Psoas muscle (tissue), 8 donors: ENCODE data around the gene KRTAP5-8. TPM values are rescaled to one million over a fixed set of nuclear protein-coding genes. Genes with fewer than 3 reads are reported as not detected.
"Not testable (repeated sequence)": the region's sequence is repeated elsewhere in the genome, so short reads cannot be mapped to it uniquely, and the experiment has no call there.

Experiments
- ATAC-seq, 4 donors: fragments of 200-7000 bp; cut with Tn5 transposase; one replicate each; pipeline ENCODE4 v1.9.1; 2020; ENCODE audit warnings: moderate library complexity in 3 of 4, mild to moderate bottlenecking in 2 of 4
- DNase-seq, 2 donors: peaks; one replicate each; pipeline ENCODE4 v3.0.0-alpha.2; 2020
- H3K27ac ChIP-seq: fragments of 200-600 bp; one replicate; pipeline ENCODE4 v1.8.0; 2022
- H3K27me3 ChIP-seq, 3 donors: fragments of 200-600 bp in 1 of 3; one replicate each; pipeline versions ENCODE4 v1.6.1 to v1.8.0; 2013 to 2022; ENCODE audit warnings: low read length in 2 of 3, mild to moderate bottlenecking in 2 of 3, moderate library complexity in 1 of 3; ENCODE audit not compliant: insufficient read depth in 3 of 3
- H3K36me3 ChIP-seq, 2 donors: fragments of 200-600 bp in 1 of 2; one replicate each; pipeline versions ENCODE4 v1.6.1 to v1.8.0; 2013 to 2022; ENCODE audit warnings: low read depth in 1 of 2, mild to moderate bottlenecking in 1 of 2, moderate library complexity in 1 of 2; ENCODE audit not compliant: insufficient read depth in 1 of 2
- H3K4me1 ChIP-seq: fragments of 200-600 bp; one replicate; pipeline ENCODE4 v1.8.0; 2022
- H3K4me3 ChIP-seq: fragments of 200-600 bp; one replicate; pipeline ENCODE4 v1.8.0; 2022; ENCODE audit warnings: mild to moderate bottlenecking
- H3K9me3 ChIP-seq: fragments of 200-600 bp; one replicate; pipeline ENCODE4 v1.8.0; 2022
- WGBS, 3 donors: extraction: QIAGEN DNeasy Blood & Tissue Kit; methylation state at CpG; one replicate each; pipeline versions ENCODE4 v1.1.6 to v1.1.7; 2013; 5-methylcytosine and 5-hydroxymethylcytosine counted together
- intact Hi-C, 2 donors: fragments of 100-400 bp; cut with DNase I; formaldehyde crosslinking; loops; one replicate each; pipeline versions ENCODE4 v1.11.0 to v1.14.2; 2022
- polyA plus RNA-seq, 3 donors: library from polyadenylated mRNA; stranded (reverse); fragments of 200-250 nt; gene quantifications; one replicate each; pipeline ENCODE4 v1.2.3, GENCODE V29; 2013
- total RNA-seq, 4 donors: library from RNA; stranded (reverse); fragmentation: NEBNext Ultra II Directional in 2 of 4; extraction: Animal tissue kit (Norgen Biotek cat#: 25700) in 2 of 4; gene quantifications; one replicate each; pipeline versions ENCODE4 v1.2.1 to v1.2.4, GENCODE V29; 2021 to 2023
- TF ChIP-seq, protein P1 (sequence below): fragments of 200-600 bp; IDR thresholded peaks from one replicate; pipeline ENCODE4 v1.8.0; 2022; ENCODE audit warnings: antibody characterized with exemption
- donor health status: healthy with polysubstance abuse.
- donor health status: DM: no; HTN: no; CAD: no; lungs with moderate emphysema.
- donor health status: Bipolar disorder and iron deficiency.
- donor health status: healthy.
- donor health status: DM: yes; HTN: yes; CAD: no.
- donor health status: DM: no; HTN: no; CAD: no.
- donor health status: DM: no; HTN: no; CAD: no.
- donor health status: DM: yes; HTN: yes; CAD: no.

KRTAP5-8 gene
- total and polyA plus RNA-seq, 7 donors = not detected

DNA sequence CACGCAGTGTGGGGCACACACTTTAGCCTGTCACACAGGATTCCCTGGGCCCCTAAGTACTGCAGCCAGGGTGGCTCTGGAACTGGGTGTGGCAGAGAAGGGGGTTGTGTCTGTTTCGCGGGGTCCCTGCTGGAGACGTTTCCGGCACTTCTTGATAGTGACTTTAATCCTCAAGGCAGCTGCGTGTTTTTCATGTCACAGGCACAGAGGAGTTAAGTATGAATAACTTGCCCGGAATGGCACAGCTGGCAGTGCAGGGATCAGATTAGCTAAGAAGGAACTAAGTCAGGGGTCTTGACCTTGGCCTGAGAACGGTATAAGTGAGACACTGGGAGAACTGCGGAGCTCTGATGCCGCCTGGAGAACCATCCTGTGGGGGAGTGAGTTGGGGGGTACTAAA, 18.3 kb upstream of the KRTAP5-8 start:
- WGBS, 3 donors = 43 to 59% (median 51%) methylated on average over 10 of the region's 10 CpGs
- Histone ChIP-seq H3K36me3 (no peaks in the 10 kb centered on the region), H3K27ac (no peak overlapping the region), H3K4me1 (no peaks in the 10 kb centered on the region), H3K27me3 (no peaks in the 10 kb centered on the region), H3K9me3 (no peaks in the 10 kb centered on the region), H3K4me3 (no peak overlapping the region)
- DNase-seq = no peak
- ATAC-seq = no peak
- intact Hi-C loops = no loop called here
- TF ChIP-seq, protein P1, sequence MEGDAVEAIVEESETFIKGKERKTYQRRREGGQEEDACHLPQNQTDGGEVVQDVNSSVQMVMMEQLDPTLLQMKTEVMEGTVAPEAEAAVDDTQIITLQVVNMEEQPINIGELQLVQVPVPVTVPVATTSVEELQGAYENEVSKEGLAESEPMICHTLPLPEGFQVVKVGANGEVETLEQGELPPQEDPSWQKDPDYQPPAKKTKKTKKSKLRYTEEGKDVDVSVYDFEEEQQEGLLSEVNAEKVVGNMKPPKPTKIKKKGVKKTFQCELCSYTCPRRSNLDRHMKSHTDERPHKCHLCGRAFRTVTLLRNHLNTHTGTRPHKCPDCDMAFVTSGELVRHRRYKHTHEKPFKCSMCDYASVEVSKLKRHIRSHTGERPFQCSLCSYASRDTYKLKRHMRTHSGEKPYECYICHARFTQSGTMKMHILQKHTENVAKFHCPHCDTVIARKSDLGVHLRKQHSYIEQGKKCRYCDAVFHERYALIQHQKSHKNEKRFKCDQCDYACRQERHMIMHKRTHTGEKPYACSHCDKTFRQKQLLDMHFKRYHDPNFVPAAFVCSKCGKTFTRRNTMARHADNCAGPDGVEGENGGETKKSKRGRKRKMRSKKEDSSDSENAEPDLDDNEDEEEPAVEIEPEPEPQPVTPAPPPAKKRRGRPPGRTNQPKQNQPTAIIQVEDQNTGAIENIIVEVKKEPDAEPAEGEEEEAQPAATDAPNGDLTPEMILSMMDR = no peak

GRCh38 chr11:71525188-71525937, 12.5 kb upstream of the KRTAP5-8 start:
- H3K4me1 ChIP-seq = no peaks in the 10 kb centered on the region
- intact Hi-C loops = no loop called here
- no peaks in the 10 kb centered on the region for H3K9me3 ChIP-seq
- no peaks in the 10 kb centered on the region for H3K27me3 ChIP-seq
- 66 to 78% (median 67%) methylated on average over 3 of the region's 3 CpGs for WGBS, 3 donors
- H3K4me3 ChIP-seq = no peak overlapping the region
- TF ChIP-seq, protein P1 = no peak
- ATAC-seq (no peak), DNase-seq (no peak)
- no peak overlapping the region for H3K27ac ChIP-seq
- no peaks in the 10 kb centered on the region for H3K36me3 ChIP-seq

DNA sequence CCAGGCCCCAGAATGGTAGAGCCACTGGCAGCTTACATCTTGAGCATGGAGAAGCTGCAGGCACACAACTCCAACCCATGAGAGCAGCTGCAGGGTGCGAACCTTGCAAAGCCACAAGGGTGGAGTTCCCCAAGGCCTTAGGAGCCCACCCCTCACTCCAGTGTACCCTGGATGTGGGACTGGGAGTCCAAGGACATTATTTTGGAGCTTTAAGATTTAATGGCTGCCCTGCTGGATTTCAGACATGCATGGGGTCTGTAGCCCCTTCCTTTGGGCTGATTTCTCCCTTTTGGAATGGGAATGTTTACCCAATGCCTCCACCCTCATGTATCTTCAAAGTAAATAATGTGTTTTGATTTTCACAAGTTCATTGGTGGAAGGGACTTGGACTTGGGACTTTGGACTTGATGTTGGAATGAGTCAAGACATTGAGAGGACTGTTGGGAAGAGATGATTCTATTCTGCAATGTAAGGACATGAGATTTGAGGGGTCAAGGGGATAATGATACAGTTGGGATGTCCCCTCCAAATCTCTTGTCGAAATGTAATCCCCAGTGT, 11.8 kb upstream of the KRTAP5-8 start:
- TF ChIP-seq, protein P1 = no peak
- no peak overlapping the region for H3K27ac ChIP-seq
- no peak overlapping the region for H3K4me3 ChIP-seq
- 90 to 94% (median 93%) methylated on average over 2 of the region's 2 CpGs for WGBS, 3 donors
- ATAC-seq = no peak
- DNase-seq = no peak
- no peaks in the 10 kb centered on the region for H3K27me3 ChIP-seq
- no peaks in the 10 kb centered on the region for H3K9me3 ChIP-seq
- intact Hi-C loops = no loop called here
- no peaks in the 10 kb centered on the region for H3K36me3 ChIP-seq
- no peaks in the 10 kb centered on the region for H3K4me1 ChIP-seq

DNA sequence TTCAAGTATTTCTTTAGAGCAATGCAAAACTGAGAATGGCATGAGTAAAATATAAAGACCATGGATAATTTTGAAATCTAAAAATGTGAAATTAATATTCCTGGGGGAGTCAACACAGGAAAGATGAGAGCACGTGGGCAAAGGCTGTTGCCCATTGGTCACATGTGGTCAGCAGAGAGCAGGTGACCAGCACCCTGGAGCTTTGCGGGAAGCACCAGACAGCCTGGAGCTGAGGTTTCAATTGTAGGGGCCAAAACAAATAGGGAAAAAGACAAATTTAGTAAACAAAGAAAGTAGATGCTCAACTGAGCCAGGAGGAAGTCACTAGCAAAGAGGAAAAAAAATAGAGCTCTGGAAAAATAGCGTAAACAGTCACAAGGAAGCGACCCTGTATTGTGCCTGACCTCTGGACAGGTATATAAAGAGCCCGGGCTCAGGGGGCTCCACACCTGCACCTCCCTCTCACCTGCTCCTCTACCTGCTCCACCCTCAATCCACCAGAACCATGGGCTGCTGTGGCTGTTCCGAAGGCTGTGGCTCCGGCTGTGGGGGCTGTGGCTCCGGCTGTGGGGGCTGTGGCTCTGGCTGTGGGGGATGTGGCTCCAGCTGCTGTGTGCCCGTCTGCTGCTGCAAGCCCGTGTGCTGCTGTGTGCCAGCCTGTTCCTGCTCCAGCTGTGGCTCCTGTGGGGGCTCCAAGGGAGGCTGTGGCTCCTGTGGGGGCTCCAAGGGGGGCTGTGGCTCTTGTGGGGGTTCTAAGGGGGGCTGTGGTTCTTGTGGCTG, 10.8 kb upstream of the KRTAP5-8 start, which contains the start of gene KRTAP5-7:
KRTAP5-7 (plus strand) TSS at position 472 of the 780 bp plus-strand sequence; CDS start at position 506, 34 bp downstream.
- intact Hi-C loops, H3K27me3 ChIP-seq, H3K9me3 ChIP-seq, H3K4me1 ChIP-seq, ATAC-seq, H3K4me3 ChIP-seq, H3K27ac ChIP-seq, DNase-seq, H3K36me3 ChIP-seq: not testable (repeated sequence)
- 40 to 48% (median 47%) methylated on average over 10 of the region's 10 CpGs for WGBS, 3 donors
